Activated CD8-positive, alpha-beta T cell treated with anti-CD3 and anti-CD28 coated beads, Interleukin-2, amount 10 ng/mL, durations not matched to agents 7 days and 5 days (primary cell): ENCODE data around the gene CNOT6L. TPM values are rescaled to one million over a fixed set of nuclear protein-coding genes. Genes with fewer than 3 reads are reported as not detected.
"Not testable (repeated sequence)": the region's sequence is repeated elsewhere in the genome, so short reads cannot be mapped to it uniquely, and the experiment has no call there.

ENCODE experiments used
- ATAC-seq: fragments of 150-1000 bp; cut with Tn5 transposase; one replicate; pipeline ENCODE4 v1.10.0; 2021; ENCODE audit warnings: moderate library complexity
- CTCF ChIA-PET: fragments of 350-600 bp; sonication (Branson Sonifier 250); formaldehyde crosslinking; loops from one replicate; lab custom pipeline; 2021; ENCODE audit warnings: antibody characterized with exemption; lab: Charles Lee
- POLR2A ChIA-PET: fragments of 350-600 bp; sonication (Branson Sonifier 250); formaldehyde crosslinking; loops from one replicate; lab custom pipeline; 2021; ENCODE audit warnings: antibody characterized with exemption; lab: Charles Lee
- DNase-seq: peaks from one replicate; pipeline ENCODE4 v3.0.0-alpha.2; 2020
- H3K27ac Mint-ChIP-seq: one replicate; pipeline ENCODE4 v1.8.0; 2021; ENCODE audit warnings: mild to moderate bottlenecking, mixed read lengths
- H3K27me3 Mint-ChIP-seq: one replicate; pipeline ENCODE4 v1.8.0; 2021; ENCODE audit warnings: low read depth, mixed read lengths
- H3K36me3 Mint-ChIP-seq: one replicate; pipeline ENCODE4 v1.8.0; 2021; ENCODE audit warnings: low read depth, mixed read lengths
- H3K4me1 Mint-ChIP-seq: one replicate; pipeline ENCODE4 v1.8.0; 2021; ENCODE audit warnings: low read depth, mixed read lengths
- H3K4me3 Mint-ChIP-seq: one replicate; pipeline ENCODE4 v1.8.0; 2021; ENCODE audit warnings: mild to moderate bottlenecking, mixed read lengths
- H3K9me3 Mint-ChIP-seq: one replicate; pipeline ENCODE4 v1.8.0; 2022; ENCODE audit warnings: mixed read lengths; ENCODE audit not compliant: insufficient read depth
- total RNA-seq, 2 experiments: library from RNA; stranded (reverse); gene quantifications; one replicate each; pipeline ENCODE4 v1.2.3, GENCODE V29; 2021

CNOT6L gene
- total RNA-seq, 2 experiments from 2014 or later, result 107 to 108 TPM

- peaks cover 49% of the 10 kb centered on the region for H3K36me3 Mint-ChIP-seq
- CTCF ChIA-PET, result no interaction called here
- no peaks in the 10 kb centered on the region for H3K27me3 Mint-ChIP-seq
- POLR2A ChIA-PET, result no interaction called here
- H3K9me3 Mint-ChIP-seq, result peaks cover 1% of the 10 kb centered on the region
- no peak for ATAC-seq
- no peak for DNase-seq
- no peak overlapping the region for H3K27ac Mint-ChIP-seq
- H3K4me3 Mint-ChIP-seq, result no peak overlapping the region
- peaks cover 16% of the 10 kb centered on the region for H3K4me1 Mint-ChIP-seq
These were observed 73.4 kb downstream of the CNOT6L start for GRCh38 chr4:77745792-77746191.

GRCh38 chr4:77742054-77742453 lies 77.1 kb downstream of the CNOT6L start:
- ATAC-seq (no peak), DNase-seq (no peak)
- Mint-ChIP-seq H3K27me3 (no peaks in the 10 kb centered on the region), H3K27ac (no peak overlapping the region), H3K4me3 (no peak overlapping the region), H3K36me3 (peaks cover 60% of the 10 kb centered on the region), H3K9me3 (no peaks in the 10 kb centered on the region), H3K4me1 (peaks cover 25% of the 10 kb centered on the region)
- POLR2A ChIA-PET, result no interaction called here
- CTCF ChIA-PET, result no interaction called here

DNA sequence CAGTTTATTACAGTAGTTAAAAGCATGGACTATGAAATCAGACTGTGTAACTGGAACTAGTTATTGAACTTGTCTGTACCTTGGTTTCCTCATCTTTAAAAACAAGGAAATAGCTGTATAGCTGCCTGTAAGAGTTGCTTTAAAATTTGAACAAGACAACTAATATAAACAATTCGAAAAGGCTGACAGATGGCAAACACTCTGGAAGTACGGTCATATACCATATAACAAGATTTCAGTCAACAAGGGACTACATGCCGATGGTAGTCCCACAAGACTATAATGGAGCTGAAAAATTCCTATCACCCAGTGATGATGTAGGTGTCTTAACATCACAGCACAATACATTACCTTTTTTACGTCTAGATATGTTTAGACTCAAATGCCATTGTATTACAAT lies 78.7 kb downstream of the CNOT6L start:
- ChIA-PET CTCF (interaction anchor here (1.2 kb wide), 1 partner anchor 121 kb away, joined by 3 read pairs; no protein-coding TSS in a partner anchor), POLR2A (interaction anchor here (0.6 kb wide), 1 partner anchor 14 kb away, joined by 3 read pairs; no protein-coding TSS in a partner anchor)
- peaks cover 35% of the 10 kb centered on the region for H3K4me1 Mint-ChIP-seq
- H3K27ac Mint-ChIP-seq, result no peak overlapping the region
- H3K27me3 Mint-ChIP-seq, result no peaks in the 10 kb centered on the region
- ATAC-seq (no peak), DNase-seq (no peak)
- peaks cover 57% of the 10 kb centered on the region for H3K36me3 Mint-ChIP-seq
- no peaks in the 10 kb centered on the region for H3K9me3 Mint-ChIP-seq
- no peak overlapping the region for H3K4me3 Mint-ChIP-seq

- Mint-ChIP-seq H3K27me3 (no peaks in the 10 kb centered on the region), H3K4me1 (peaks cover 71% of the 10 kb centered on the region), H3K27ac (peak overlapping the region; percentile 85), H3K9me3 (no peaks in the 10 kb centered on the region), H3K4me3 (peak overlapping the region; percentile 76), H3K36me3 (peaks cover 73% of the 10 kb centered on the region)
- DNase-seq, result peak; percentile 74
- ChIA-PET CTCF (interaction anchor here (1.0 to 1.3 kb wide), 5 partner anchors 19 to 192 kb away, joined by 3 to 4 read pairs (median 3); partner anchors contain the start of gene MRPL1), POLR2A (interaction anchor here (0.7 to 2.1 kb wide), 3 partner anchors 66 to 127 kb away, joined by 6 to 8 read pairs (median 6); partner anchors contain the start of gene MRPL1)
- peak; percentile 97 for ATAC-seq
These were observed 84.2 kb downstream of the CNOT6L start for GRCh38 chr4:77734928-77735327.

DNA sequence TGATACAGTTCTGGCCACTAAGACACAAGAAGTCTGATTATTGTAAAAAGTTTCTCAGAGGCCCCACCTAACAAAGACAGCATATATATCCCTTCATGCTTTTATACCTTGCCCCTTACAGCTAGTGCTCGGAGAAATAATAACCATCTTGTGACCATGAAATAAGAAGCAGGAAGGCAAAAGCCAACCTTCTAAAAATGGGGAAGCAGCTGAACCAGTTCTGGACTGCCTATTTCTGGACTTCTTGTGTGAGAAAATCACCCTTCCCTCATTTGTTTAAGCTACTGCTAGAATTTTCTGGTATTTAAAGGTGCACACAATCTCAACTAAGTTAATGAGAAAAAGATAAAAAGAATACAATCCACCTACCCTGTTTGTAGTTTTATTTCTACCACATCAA lies 87.5 kb downstream of the CNOT6L start:
- ChIA-PET CTCF (interaction anchor here (0.8 to 2.8 kb wide), 6 partner anchors 8 to 528 kb away, joined by 3 to 9 read pairs (median 4); partner anchors contain the start of gene MRPL1), POLR2A (interaction anchor here (1.4 to 1.9 kb wide), 2 partner anchors 69 to 88 kb away, joined by 3 to 4 read pairs; no protein-coding TSS in a partner anchor)
- H3K4me1 Mint-ChIP-seq, result peaks cover 70% of the 10 kb centered on the region
- no peaks in the 10 kb centered on the region for H3K27me3 Mint-ChIP-seq
- DNase-seq, result no peak
- ATAC-seq, result no peak
- peaks cover 67% of the 10 kb centered on the region for H3K36me3 Mint-ChIP-seq
- peak overlapping the region; percentile 29 for H3K27ac Mint-ChIP-seq
- no peaks in the 10 kb centered on the region for H3K9me3 Mint-ChIP-seq
- H3K4me3 Mint-ChIP-seq, result no peak overlapping the region

DNA sequence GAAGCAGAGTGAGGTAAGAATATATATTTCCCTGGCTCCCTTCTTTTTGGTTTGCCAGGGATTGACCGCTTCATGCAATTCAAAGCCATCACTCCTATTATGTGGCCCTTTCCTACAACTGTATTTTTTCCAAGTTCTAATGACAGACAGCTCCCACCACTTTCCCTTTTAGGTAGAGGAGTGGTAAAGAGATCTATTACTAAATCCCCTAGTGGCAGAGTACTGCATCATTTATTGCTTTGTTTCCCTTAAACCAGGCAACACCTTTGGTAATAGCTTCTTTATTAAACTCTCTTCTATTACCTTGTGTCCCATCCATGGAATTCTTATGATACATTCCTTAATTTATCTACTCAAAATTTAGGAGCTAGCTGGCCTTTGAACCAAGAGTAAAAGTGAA lies 90.7 kb downstream of the CNOT6L start:
- POLR2A ChIA-PET, result interaction anchor here (1.4 kb wide), 1 partner anchor 134 kb away, joined by 6 read pairs; the partner anchor contains the start of gene MRPL1
- H3K4me1 Mint-ChIP-seq, result peaks cover 39% of the 10 kb centered on the region
- no peak for ATAC-seq

GRCh38 chr4:77721073-77721472 lies 98.1 kb downstream of the CNOT6L start:
- DNase-seq, result no peak
- ChIA-PET CTCF (no interaction called here), POLR2A (no interaction called here)
- no peak for ATAC-seq
- Mint-ChIP-seq H3K27me3 (no peaks in the 10 kb centered on the region), H3K27ac (no peak overlapping the region), H3K36me3 (peaks cover 73% of the 10 kb centered on the region), H3K9me3 (no peaks in the 10 kb centered on the region), H3K4me1 (peaks cover 25% of the 10 kb centered on the region), H3K4me3 (no peak overlapping the region)

More for the DNA sequence above, 90.7 kb downstream of the CNOT6L start:
- Mint-ChIP-seq H3K27ac (peak overlapping the region; percentile 53), H3K36me3 (peaks cover 79% of the 10 kb centered on the region), H3K9me3 (no peaks in the 10 kb centered on the region), H3K27me3 (no peaks in the 10 kb centered on the region), H3K4me3 (no peak overlapping the region)
- DNase-seq, result no peak
- CTCF ChIA-PET, result interaction anchor here (0.8 to 2.2 kb wide), 7 partner anchors 11 to 130 kb away, joined by 3 to 6 read pairs (median 5); no protein-coding TSS in a partner anchor

- POLR2A ChIA-PET, H3K27me3 Mint-ChIP-seq: not testable (repeated sequence)
- H3K4me1 Mint-ChIP-seq, result peaks cover 45% of the 10 kb centered on the region
These were observed 100.7 kb downstream of the CNOT6L start for GRCh38 chr4:77718500-77718899.

GRCh38 chr4:77715414-77716290 lies 103.5 kb downstream of the CNOT6L start:
- peak overlapping the region; percentile 72 for H3K27ac Mint-ChIP-seq
- ATAC-seq (peak; percentile 41), DNase-seq (no peak)
- peaks cover 70% of the 10 kb centered on the region for H3K36me3 Mint-ChIP-seq
- ChIA-PET POLR2A (interaction anchor here (1.1 kb wide), 1 partner anchor 105 kb away, joined by 3 read pairs; no protein-coding TSS in a partner anchor), CTCF (interaction anchor here (1.0 to 1.7 kb wide), 4 partner anchors 9 to 114 kb away, joined by 3 to 5 read pairs (median 3); no protein-coding TSS in a partner anchor)
- H3K9me3 Mint-ChIP-seq, result no peaks in the 10 kb centered on the region
- H3K4me1 Mint-ChIP-seq, result peaks cover 45% of the 10 kb centered on the region
- H3K4me3 Mint-ChIP-seq, result peak overlapping the region; percentile 52
- no peaks in the 10 kb centered on the region for H3K27me3 Mint-ChIP-seq

More at GRCh38 chr4:77718500-77718899, 100.7 kb downstream of the CNOT6L start:
- CTCF ChIA-PET, result interaction anchor here (1.7 kb wide), 1 partner anchor 13 kb away, joined by 9 read pairs; no protein-coding TSS in a partner anchor
- ATAC-seq, DNase-seq, H3K27ac Mint-ChIP-seq, H3K9me3 Mint-ChIP-seq, H3K4me3 Mint-ChIP-seq: not testable (repeated sequence)
- H3K36me3 Mint-ChIP-seq, result peaks cover 64% of the 10 kb centered on the region

DNA sequence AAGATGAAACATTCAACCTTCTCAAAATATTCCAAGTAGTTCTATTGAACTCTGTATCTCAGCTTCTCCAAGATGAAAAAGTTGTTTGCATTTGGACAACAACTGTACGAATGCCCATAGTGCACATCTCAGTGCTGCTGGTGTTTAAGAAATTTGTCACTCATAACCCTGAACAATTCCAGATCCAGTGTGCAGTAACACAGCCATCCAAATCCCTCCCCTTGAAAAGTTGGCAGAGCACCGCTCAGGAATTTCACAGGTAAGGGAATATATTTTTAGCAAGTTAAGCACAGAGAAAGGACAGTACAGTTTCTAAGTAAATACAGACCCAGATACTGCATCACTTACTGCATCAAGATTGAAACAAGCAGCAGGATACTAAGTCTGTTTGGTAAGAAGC lies 104.7 kb downstream of the CNOT6L start:
- Mint-ChIP-seq H3K4me1 (peaks cover 45% of the 10 kb centered on the region), H3K9me3 (no peaks in the 10 kb centered on the region), H3K4me3 (no peak overlapping the region), H3K27ac (peak overlapping the region; percentile 5), H3K27me3 (no peaks in the 10 kb centered on the region), H3K36me3 (peaks cover 68% of the 10 kb centered on the region)
- ATAC-seq (no peak), DNase-seq (no peak)
- ChIA-PET POLR2A (no interaction called here), CTCF (no interaction called here)

DNA sequence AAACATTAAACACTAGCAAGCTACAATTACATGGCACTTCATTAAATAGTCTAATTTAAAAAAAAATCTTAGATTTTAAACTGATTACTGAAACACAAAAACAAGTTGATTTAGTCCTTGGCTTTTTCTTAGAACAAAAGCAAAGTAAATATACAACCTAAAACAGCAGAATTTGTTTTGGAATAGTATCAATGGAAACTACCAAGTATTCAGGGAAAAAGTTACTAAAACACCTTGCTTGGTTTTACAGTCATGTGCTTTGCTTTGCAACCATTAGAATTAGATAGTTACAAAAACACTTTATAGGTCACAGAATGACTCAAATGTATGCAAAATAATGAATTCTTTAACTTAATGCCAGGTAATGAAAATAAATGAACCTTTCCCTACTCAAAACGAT lies 105.3 kb downstream of the CNOT6L start:
- Mint-ChIP-seq H3K36me3 (peaks cover 63% of the 10 kb centered on the region), H3K27ac (no peak overlapping the region), H3K4me3 (no peak overlapping the region), H3K9me3 (no peaks in the 10 kb centered on the region), H3K4me1 (peaks cover 40% of the 10 kb centered on the region), H3K27me3 (no peaks in the 10 kb centered on the region)
- ChIA-PET POLR2A (no interaction called here), CTCF (no interaction called here)
- DNase-seq (no peak), ATAC-seq (no peak)
